Activated CD8-positive, alpha-beta memory T cell treated with anti-CD3 and anti-CD28 coated beads, Interleukin-2, amount 50 U/mL, for 24 hours (primary cell): ENCODE data around the gene ARHGEF6.
A peak's percentile ranks its signal among the peaks of the same experiment; 100 is the strongest.
"Not testable (repeated sequence)": the region's sequence is repeated elsewhere in the genome, so short reads cannot be mapped to it uniquely, and the experiment has no call there.

Experiments
- DNase-seq: peaks from one replicate; pipeline ENCODE4 v3.0.0-alpha.2; 2020; ENCODE audit errors: extremely low read depth

The ARHGEF6 gene

DNA sequence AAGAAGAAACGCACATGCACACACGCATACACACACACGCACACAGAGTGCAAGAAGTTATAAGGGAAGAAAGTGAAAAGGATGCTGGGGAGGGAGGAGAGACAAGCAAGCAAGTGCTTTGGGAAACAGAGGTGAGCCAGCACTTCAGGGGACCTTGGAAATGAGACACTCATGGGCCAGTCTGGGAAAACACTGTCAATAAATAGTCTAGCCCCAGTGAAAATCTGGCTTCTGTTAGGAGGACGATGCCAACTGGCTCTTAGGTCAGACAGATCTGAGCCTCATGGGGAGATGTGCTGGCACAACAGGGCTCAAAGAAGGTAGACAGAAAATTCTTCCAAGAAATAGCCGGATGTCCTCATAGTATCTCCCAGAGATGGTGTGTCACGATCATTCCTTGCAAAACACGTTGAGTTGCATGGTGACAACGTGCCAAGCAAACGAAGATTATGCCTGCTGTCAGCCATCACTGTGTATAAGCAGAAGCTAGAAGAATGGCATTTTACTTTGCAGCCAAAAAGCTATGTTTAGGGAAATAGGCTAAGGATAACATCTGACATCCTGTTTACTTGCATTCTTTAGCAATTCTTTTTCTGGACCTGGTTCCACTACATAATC, 557 bp upstream of the ARHGEF6 start:
- DNase-seq = no peak

DNA sequence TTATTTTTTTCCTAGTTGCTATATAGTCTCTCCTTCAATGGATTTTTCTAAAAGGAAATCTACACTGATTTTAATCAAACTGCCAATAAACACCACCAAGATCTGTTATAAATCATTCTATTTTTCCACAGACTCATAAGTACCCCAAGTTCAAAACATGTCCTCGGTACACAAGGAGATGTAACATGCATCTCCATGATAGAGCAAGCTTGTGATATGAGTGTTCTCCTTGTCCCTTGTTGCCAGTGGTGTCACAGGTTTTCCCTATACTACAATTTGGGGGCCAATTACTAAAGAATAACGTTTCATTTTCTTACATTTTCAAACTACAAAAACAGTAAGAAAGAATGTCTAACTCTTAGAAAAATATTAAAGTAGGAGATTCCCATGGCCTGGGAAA, 491 bp downstream of the ARHGEF6 start:
- no peak for DNase-seq

DNA sequence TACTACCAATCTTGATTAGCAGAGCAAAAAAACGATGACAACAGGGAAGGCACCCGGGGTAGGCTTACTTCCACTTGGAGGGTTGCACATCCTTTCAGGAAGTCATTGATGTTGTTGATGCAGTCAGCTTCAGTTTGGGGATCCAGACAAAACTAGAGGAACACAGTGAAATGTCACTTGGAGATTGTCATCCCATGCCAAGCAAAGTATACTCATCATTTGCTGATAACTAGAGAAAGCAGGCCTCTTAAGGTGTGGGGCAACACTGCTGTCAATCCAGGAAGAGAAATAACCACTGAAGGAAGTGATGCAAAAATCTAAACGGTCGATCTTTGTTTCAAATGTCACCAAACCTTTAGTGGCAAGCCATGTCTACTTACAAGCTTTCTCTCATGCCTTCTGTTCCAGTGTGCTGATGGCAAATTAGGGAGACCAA, 1.4 kb downstream of the ARHGEF6 start:
- no peak for DNase-seq

DNA sequence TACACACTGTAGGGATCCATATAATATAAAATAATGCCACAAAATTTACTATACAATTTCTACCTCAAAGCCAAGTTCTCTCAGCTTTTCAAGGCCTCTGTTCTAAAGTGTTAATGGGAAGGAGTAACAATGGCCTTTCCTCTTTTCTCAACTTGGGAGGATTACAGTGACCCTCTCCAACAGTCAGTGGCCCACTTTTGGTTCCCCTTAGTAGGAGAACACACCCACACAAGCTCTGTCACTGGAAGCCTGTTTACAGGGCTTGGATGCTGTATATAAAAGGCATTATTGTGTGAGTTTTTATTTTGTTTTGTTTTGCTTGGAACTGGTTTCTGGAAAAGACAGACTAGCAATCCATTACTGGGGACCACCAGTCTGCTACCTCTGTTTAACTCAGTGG, 1.8 kb downstream of the ARHGEF6 start:
- no peak for DNase-seq

DNA sequence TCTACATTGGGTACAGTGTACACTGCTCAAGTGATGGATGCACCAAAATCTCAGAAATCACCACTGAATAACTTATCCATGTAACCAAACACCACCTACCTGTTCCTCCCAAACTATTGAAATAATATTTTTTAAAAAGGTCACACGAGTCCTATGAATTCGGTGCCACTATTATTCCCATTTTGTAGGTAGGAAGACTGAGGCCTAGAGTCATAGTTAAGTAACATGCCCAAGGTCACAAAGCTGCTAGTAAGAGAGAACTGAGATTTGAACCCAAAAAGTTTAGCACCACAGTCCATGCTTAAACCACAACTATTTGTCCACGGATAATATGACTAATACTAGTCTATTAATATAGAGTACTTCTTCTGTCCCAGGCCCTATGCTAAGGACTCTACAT, 2.7 kb downstream of the ARHGEF6 start:
- no peak for DNase-seq

DNA sequence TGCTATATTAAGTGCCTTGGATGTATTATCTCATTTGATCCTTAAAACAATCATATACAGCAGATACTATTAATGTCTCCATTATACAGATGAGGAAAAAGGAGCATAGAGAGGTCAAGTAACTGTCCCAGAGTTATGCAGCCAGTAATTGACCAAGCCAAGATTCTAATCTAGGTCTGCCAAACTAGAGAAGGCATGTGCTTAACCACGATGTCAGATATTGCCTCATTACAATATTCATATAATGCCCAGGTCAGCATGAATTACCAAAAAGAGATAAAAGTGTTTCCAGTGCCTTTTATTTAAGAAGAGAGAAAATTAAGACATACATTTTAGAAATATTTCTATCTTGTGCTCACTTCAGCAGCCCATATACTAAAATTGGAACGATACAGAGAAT, 7.1 kb downstream of the ARHGEF6 start:
- DNase-seq = no peak

DNA sequence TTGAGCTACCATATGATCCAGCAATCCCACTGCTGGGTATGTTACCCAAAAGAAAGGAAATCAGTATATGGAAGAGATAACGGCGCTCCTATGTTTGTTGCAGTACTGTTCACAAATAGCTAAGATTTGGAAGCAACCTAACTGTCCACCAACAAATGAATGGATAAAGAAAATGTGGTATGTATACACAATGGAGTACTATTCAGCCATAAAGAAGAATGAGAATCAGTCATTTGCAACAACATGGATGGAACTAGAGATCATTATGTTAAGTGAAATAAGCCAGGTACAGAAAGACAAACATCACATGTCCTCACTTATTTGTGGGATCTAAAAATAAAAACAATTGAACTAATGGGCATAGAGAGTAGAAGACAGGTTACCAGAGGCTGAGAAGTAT, 8.9 kb downstream of the ARHGEF6 start:
- not testable (repeated sequence) for DNase-seq

DNA sequence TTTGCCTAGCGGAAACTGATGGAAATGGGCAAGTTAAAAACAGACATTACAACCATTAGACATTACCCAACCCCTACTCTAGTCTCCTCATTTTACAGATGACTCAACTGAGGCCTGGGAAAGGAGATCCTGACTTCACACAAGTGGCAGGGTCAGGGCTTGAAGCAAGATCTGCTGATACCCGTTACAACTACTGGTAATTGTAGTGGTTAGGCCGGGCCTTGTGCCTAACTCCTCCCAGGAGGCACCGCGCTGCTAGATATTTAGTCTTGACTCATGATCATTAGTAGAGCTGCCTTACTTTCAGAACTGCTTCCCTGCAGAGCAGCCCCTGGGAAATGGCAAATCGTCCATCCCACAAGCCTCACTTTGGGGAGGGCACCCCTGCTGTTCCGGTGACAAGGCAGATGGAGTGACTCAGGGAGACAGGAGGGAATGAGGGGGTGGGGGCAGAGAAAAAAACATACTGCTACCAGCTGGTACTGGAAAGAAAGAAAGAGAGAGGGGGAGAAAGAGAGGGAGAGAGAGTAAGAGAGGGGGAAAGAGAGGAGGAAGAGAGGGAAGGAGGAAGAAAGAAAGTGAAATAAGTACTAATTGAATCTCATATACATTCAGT, 12.2 kb downstream of the ARHGEF6 start:
- DNase-seq = peak; percentile 33

DNA sequence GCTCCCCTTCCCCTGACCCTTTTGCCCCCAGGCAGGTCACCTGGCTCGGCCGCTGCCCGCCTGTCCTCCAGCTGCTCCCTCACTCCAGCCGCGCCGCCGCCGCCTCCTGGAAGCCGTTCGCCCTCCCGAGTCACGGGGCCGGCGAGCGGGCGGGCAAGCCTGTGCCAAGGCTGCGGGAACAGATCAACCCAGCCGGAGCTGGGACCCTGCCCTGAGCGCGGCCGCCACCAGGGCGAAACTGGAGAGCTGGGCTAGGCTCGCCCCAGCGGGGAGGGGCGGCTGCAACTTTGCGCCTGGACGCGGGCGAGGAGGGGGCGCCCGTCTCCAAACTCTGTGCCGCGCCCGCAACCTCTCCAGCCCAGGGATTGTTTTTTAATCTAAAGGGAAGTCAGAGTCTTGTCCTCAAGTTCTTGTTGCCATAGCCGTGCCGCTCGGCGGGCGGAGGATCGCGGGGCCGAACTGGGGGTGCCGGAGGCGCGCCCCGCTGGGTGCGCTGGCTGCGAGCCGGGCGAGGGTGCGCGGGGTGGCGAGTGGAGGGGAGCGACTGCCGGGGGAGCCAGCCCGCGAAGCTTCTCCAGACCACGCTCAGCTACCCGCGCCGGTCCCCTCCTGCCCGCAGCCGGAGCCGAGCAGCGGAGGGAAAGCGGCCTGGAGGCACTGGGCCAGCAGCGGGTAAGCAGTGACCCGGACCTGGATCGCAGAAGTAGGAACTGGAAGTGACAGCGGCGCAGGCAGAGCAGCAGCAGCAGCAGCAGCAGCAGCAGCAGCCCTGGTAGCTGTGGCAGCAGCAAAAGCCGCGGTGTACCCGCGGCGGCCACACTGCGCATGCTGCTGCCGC, 13.4 kb downstream of the ARHGEF6 start:
- DNase-seq = no peak

DNA sequence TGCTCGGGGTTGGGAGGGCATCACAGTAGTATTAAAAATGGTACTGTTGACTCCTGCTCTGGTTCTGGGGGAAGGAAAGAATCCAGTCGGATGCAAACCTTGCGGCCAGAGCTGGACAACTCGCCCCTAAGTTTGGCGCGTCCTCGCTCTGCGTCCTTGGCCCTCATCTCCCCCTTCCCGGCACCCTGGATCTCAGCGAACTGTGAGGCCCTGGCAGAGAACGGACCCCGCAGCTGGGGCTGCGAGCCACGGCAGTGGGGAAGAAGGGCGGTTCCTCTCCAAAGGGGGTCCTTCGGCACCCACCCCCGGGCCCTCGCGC, 14.0 kb downstream of the ARHGEF6 start:
- DNase-seq = no peak

DNA sequence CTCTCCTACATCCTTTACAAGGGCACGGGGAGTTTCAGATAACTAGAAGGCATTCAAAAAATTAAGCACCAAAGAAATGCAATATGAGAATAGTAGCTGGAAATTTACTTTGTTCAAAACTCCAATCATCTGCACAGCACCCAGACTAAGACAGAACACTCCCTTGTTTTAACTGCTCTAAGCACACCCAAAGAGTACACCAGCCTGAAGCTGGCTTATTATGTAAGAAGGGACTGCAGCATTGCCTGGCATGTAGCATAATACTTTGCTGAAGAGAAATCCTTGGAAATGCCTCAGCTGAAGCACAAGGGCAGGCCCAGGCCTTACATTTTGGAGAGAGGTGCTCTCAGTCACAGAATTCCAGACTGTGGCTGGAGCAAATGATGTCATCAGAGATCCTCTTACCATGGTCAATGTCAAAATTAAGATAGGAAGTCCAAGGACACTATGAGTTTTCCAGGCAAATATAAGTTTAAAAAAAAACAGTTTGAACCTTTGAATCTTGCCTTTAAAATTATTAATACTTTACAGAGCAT, 14.8 kb downstream of the ARHGEF6 start:
- no peak for DNase-seq

DNA sequence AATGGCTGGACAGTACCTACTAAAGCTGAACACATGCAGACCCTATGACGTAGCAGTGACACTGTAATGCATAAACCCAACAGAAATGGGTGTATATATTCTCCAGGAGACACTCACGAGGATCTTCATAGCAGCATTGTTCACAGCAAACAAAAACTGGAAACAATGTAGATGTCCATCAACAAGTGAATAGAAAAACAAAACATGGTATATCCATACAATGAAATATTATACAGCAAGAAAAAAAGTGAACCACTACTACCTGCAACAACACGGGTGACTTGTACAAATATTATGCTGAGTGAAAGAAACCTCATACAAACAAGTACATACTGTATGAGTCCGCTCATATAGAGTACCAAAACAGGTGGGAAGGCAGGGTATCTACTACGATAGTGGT, 16.5 kb downstream of the ARHGEF6 start:
- no peak for DNase-seq

DNA sequence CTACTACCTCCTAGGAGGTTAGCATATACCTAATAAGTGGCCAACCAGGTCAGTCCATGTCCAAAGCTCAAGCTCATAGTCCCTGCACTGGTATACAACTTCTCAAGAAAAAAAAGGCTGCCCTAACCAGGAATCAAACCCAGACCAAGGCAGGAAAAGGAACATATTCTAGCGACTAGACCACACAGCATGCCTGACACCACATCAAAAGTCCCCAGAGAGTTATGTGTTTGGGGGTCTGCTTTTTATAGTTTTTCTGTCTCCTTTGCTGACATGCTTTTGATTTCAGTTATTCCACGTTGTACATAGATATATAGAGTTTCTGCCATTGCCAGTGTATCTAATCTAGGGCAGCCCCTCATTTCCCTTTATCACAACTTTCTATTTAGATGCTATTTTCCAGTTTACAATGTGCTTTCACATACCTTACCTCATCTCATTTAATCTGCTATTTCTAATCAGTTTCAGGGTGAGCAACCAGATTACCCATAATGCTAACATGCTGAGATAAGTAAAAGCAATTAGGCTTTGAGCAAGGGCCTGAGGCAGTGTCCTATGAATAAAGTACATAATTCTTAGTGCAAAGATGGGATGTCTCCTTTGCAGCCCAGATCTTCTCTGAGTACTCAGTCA, 17.8 kb downstream of the ARHGEF6 start:
- DNase-seq = no peak

DNA sequence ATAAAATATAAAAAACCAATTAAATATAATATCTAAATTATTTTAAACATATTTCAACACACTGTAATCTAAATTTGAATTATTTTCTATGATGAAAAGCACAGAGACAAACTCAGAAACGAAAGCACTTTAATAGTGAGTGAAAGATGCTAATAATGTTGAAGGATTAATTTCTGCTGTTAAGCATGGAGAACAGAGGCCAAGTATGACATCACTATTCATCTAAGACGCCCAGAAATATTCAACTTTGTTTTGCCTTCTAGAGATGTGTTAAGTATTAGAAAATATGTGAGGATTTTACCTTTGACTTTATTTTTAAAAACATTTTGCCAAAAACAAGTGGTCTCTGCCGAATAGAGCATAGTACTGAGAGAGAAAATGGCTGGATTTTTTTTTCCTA, 19.3 kb downstream of the ARHGEF6 start:
- DNase-seq = no peak

DNA sequence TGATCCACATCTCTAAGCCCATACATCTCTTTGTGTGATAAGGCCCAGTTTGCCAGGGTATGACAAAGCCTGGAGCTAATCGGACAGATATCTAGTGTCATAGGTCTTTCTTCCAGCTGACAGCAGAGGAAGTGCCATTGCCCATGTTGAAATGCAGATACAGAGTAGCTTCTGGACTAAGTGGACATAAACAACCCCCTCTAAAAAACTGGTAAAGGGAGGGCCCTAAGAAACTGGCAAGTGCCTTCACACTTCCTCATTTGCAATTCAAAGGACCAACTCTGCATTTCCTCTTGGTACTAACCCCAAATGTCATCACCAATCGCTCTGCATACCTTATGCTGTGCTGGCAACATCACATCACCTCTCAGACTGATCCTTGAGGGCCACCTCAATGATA, 20.8 kb downstream of the ARHGEF6 start:
- DNase-seq = no peak

DNA sequence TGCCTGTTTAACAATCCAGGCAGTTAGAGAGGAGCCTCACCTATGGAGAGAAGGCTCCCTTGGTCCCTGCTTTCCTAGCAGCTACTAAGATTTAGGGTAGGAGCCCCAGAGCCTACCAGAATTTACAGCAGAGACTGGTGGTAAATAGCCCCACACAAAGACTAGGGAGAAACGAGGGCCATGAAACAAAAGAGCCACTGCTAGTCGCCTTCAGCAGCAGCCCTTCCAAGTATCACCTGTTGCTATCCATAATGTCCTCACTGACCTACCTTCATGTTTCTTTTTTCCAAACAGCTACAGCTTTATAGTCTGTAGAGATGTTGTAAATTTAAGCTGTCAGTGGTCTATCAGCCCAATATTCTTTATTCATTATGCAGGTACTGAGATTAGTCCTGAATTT, 25.3 kb downstream of the ARHGEF6 start:
- DNase-seq = no peak

DNA sequence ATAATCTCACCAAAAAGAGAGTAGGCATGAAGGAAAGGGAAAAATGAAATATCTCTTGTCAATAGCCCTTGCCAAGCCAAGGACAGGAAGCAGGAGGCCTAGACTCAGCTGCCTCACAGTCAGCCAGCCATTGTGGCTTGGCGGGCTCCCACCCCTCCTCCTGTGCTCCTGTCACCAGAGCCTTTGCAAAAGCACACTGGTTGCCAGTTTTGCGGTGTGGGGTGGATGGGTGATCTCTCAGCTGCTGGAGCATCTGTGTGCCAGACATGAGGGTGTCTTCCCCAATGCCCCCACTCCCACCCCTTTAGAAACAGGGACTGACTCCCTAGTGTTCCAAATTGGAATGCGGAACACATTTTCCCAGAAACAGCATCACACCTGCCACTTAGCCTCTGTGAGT, 26.1 kb downstream of the ARHGEF6 start:
- no peak for DNase-seq

DNA sequence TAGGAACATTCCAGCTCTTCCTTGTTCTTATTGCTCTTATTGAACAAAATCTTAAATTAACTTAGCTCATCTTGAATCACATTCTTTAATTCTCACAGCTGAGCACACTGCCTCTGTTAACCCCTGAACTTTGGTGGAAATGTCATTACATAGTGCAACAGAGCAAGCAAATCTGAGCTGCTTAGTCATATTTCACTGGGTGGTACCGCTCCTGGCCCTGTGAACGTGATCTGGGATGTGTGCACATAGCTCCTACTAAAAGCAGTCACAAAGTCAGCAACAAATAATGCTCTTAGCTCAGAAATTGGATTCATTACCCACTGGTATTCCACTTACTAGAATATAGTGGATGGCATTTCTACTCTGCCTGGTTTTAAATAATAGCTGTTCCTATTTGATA, 27.9 kb downstream of the ARHGEF6 start:
- no peak for DNase-seq

DNA sequence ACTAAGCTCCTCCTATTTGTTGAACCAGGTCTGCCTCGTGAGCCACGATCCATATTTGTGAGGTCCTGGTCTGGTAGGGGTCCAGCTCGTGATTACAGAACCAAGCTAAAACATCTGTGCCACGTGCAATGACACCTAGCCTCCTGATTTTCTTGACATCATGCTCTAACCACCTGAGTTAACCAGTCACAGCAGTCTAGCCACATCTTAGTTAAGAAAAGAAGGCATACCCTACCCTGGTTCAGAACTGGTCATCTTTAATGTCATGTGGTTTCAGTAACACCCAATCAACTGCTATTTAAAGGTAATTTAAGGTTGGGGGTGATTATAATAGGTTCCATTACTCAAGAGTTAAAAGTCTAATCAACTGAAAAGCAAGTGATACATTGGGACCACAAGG, 28.4 kb downstream of the ARHGEF6 start:
- no peak for DNase-seq

DNA sequence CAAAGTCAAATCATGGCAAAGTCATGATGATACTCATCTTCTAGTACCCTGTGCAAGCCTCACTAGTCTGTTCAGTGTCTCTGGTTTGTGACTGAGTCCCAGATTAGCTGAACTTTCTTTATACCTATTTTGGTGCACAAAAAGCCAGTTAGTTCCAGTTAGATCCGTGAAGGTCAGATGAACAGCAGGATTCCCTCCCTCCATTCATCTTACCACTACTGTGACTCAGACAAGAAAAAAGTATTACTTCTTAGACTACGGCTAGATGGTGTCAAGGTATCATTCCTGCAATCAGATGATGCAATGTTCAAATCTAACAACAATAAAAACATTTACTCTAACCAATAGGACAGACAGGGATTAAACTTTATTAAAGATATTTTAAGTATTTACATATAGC, 30.4 kb downstream of the ARHGEF6 start:
- no peak for DNase-seq

DNA sequence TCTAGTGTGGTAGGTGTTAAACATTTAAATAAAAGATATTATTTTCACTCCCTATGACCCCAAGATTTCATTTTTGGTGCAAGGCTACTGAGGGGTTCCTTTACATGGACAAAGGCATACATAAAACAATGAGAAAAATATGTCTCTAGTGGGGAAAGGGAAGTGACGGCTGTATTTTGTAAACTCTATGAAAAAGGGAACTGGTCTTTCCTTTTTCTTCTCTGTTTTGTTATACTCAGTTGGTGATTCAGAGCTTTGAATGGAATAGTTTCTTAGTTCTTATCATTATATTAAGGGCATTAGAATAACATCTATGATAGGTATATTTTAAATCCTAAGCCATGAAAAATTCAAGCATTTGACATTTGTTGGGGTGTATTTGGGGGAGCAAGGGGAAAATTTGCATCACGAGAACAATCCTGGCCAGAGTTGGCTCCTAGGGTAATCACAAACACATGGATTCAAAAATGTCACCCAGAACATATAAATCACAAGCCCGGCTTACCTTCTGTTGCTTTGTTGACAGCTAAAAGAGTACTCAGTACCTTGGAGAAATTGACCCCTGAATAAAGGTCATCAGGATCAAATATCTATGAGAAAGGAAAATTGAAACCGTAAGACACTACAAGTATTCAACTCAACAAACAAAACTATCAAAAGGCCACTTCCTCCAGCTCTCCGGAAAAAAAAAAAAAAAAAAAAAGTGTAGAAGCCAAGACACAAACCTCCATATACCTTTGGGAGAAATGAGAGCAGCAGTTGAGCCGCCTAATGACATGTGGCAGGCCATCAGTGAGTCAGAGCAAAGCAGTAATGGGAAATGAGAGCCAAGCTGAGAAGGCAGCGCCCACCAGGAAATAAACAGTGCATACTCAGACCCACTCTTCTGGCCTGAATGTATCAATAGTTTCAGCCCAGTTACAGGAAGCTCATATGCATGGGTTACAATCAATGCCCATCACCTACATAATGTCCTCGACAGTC, 33.4 kb downstream of the ARHGEF6 start:
- DNase-seq = no peak
